GM23338 (cell line): Measurements from ENCODE around the gene NSL1. TPM values are rescaled to one million over a fixed set of nuclear protein-coding genes. Genes with fewer than 3 reads are reported as not detected.
A peak's percentile ranks its signal among the peaks of the same experiment; 100 is the strongest.

Source experiments
- ATAC-seq: fragments of 200-7000 bp; cut with Tn5 transposase; 3 replicates; pipeline ENCODE4 v1.9.1; 2020
- DNase-seq: peaks from one replicate; pipeline ENCODE4 v3.0.0-alpha.2; 2015; ENCODE audit warnings: low spot score
- H2AFZ ChIP-seq: fragments of 200-600 bp; sonication (generic); 2 replicates; pipeline ENCODE4 v1.8.0; 2016; ENCODE audit warnings: antibody characterized with exemption, mild to moderate bottlenecking, moderate library complexity
- H3F3A ChIP-seq: fragments of 200-600 bp; sonication (generic); replicated peaks from 2 replicates; pipeline ENCODE4 v1.8.0; 2017; ENCODE audit warnings: antibody characterized with exemption, mixed run types, low read depth
- H3K27ac ChIP-seq: fragments of 200-600 bp; sonication (generic); 2 replicates; pipeline ENCODE4 v1.6.1; 2016; ENCODE audit warnings: low read depth
- H3K27me3 ChIP-seq: fragments of 200-600 bp; sonication (generic); 2 replicates; pipeline ENCODE4 v1.8.0; 2016; ENCODE audit warnings: mild to moderate bottlenecking, mixed run types, moderate library complexity; ENCODE audit not compliant: insufficient read depth
- H3K36me3 ChIP-seq: fragments of 200-600 bp; sonication (generic); 2 replicates; pipeline ENCODE4 v1.8.0; 2016; ENCODE audit warnings: mild to moderate bottlenecking; ENCODE audit not compliant: insufficient read depth
- H3K4me1 ChIP-seq: fragments of 200-600 bp; sonication (generic); 2 replicates; pipeline ENCODE4 v1.8.0; 2016; ENCODE audit warnings: mild to moderate bottlenecking, moderate library complexity; ENCODE audit not compliant: insufficient read depth
- H3K4me2 ChIP-seq: fragments of 200-600 bp; sonication (generic); 2 replicates; pipeline ENCODE4 v1.7.1; 2017; ENCODE audit warnings: mixed run types
- H3K4me3 ChIP-seq: fragments of 200-600 bp; sonication (generic); 2 replicates; pipeline ENCODE4 v1.6.1; 2016; ENCODE audit warnings: mixed run types
- H3K79me2 ChIP-seq: fragments of 200-600 bp; sonication (generic); replicated peaks from 2 replicates; pipeline ENCODE4 v1.8.0; 2017; ENCODE audit warnings: mild to moderate bottlenecking; ENCODE audit not compliant: insufficient read depth
- H3K9me2 ChIP-seq: fragments of 200-600 bp; sonication (generic); 2 replicates; pipeline ENCODE4 v1.8.0; 2017; ENCODE audit not compliant: insufficient read depth
- H4K20me1 ChIP-seq: fragments of 200-600 bp; sonication (generic); replicated peaks from 2 replicates; pipeline ENCODE4 v1.8.0; 2017; ENCODE audit warnings: mild to moderate bottlenecking; ENCODE audit not compliant: insufficient read depth
- H3K27ac Mint-ChIP-seq: 2 replicates; pipeline ENCODE4 v1.8.0; 2020; ENCODE audit warnings: inconsistent platforms, mild to moderate bottlenecking, moderate library complexity, mixed read lengths
- H3K27me3 Mint-ChIP-seq: 3 replicates; pipeline ENCODE4 v1.8.0; 2022; ENCODE audit warnings: low read depth, mild to moderate bottlenecking, moderate library complexity, mixed read lengths, inconsistent platforms; ENCODE audit not compliant: insufficient read depth, poor library complexity
- H3K36me3 Mint-ChIP-seq: 3 replicates; pipeline ENCODE4 v1.8.0; 2021; ENCODE audit warnings: low read depth, mild to moderate bottlenecking, inconsistent platforms, moderate library complexity, mixed read lengths
- H3K4me1 Mint-ChIP-seq: 3 replicates; pipeline ENCODE4 v1.8.0; 2020; ENCODE audit warnings: mild to moderate bottlenecking, inconsistent platforms, mixed read lengths
- H3K4me3 Mint-ChIP-seq: 3 replicates; pipeline ENCODE4 v1.8.0; 2021; ENCODE audit warnings: moderate library complexity, mild to moderate bottlenecking, inconsistent platforms, mixed read lengths
- H3K9me3 Mint-ChIP-seq: 3 replicates; pipeline ENCODE4 v1.8.0; 2020; ENCODE audit warnings: moderate library complexity, mild to moderate bottlenecking, inconsistent platforms, mixed read lengths
- CREB1 ChIP-seq: fragments of 250-450 bp; sonication (Bioruptor Pico); IDR thresholded peaks from 2 replicates; pipeline ENCODE4 v1.5.0; 2020; ENCODE audit warnings: low read depth, mild to moderate bottlenecking, moderate library complexity
- EZH2phosphoT487 ChIP-seq: fragments of 200-600 bp; sonication (generic); IDR thresholded peaks from one replicate; pipeline ENCODE4 v1.8.1; 2018; ENCODE audit warnings: antibody characterized with exemption; ENCODE audit not compliant: unreplicated experiment
- JUNB ChIP-seq: IDR thresholded peaks from one replicate; pipeline ENCODE4 v1.6.1; 2016; ENCODE audit warnings: antibody characterized with exemption; ENCODE audit not compliant: unreplicated experiment
- NANOG ChIP-seq: IDR thresholded peaks from 2 replicates; pipeline ENCODE4 v1.6.1; 2016; ENCODE audit warnings: antibody characterized with exemption, borderline replicate concordance
- POLR2AphosphoS5 ChIP-seq: IDR thresholded peaks from 2 replicates; pipeline ENCODE4 v1.6.1; 2016; ENCODE audit warnings: antibody characterized with exemption, low read depth
- ZNF331 ChIP-seq: fragments of 250-450 bp; sonication (Bioruptor Pico); IDR thresholded peaks from 2 replicates; pipeline ENCODE4 v1.5.0; 2020; ENCODE audit warnings: low read depth, mild to moderate bottlenecking, moderate library complexity
- polyA plus RNA-seq: library from polyadenylated mRNA; unstranded; fragments of >200 nt; fragmentation: Nextera tagmentation; extraction: Ambion mirVana; gene quantifications from 2 replicates; pipeline ENCODE4 v1.2.1, GENCODE V29; 2016
- total RNA-seq: library from RNA; depleted of rRNA; stranded (reverse); fragments of >200 nt; shearing (Covaris generic); gene quantifications from 2 replicates; pipeline ENCODE4 v1.2.3, GENCODE V29; 2014
- TF ChIP-seq, protein P1 (sequence below): IDR thresholded peaks from 2 replicates; pipeline ENCODE4 v1.6.1; 2016; ENCODE audit warnings: antibody characterized with exemption
- TF ChIP-seq, protein P2 (sequence below): fragments of 250-450 bp; sonication (Bioruptor Pico); IDR thresholded peaks from 2 replicates; pipeline ENCODE4 v1.5.0; 2020; ENCODE audit warnings: mild to moderate bottlenecking, moderate library complexity
- TF ChIP-seq, protein P3 (sequence below), 2 experiments: fragments of 200-600 bp in 1 of 2; sonication (generic) in 1 of 2; conservative IDR thresholded peaks; 2 replicates each; pipeline versions ENCODE4 v1.5.1 to v1.6.1; 2016 to 2017; ENCODE audit warnings: antibody characterized with exemption in 2 of 2, low read depth in 2 of 2, mild to moderate bottlenecking in 2 of 2, moderate library complexity in 1 of 2

The NSL1 gene
- total and polyA plus RNA-seq, 2 experiments from 2014 or later, result 96.8 to 102 TPM

DNA sequence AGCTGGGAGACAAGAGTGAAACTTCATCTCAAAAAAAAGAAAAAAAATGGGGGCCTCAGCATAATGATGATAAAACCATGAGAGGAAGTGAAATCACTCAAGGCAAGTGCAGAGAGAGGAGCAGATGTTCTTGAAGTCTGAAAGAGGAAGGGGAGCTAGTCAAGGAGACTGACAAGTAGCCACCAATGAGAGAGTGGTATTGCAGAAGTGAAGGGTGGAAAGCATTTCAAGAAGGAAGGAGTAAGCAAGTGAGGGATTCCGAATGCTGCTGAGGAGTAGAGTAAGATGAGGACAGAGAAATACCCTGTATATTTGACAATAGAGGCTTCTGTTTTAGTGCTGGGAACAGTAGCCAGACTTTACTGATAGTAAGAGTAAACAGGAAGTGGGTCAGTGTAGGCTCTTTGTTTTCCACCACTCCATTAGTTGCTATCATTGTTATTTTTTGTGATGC, 3.0 kb upstream of the NSL1 start:
- H3K27ac Mint-ChIP-seq, result peak overlapping the region; percentile 9
- Histone ChIP-seq H3K36me3 (peaks cover 7% of the 10 kb centered on the region; the same call in 1 of the 2 replicates), H4K20me1 (no peaks in the 10 kb centered on the region; the same call in 1 of the 2 replicates), H3F3A (peaks cover 12% of the 10 kb centered on the region; the same call in 1 of the 2 replicates), H3K79me2 (peaks cover 20% of the 10 kb centered on the region), H2AFZ (no peak overlapping the region), H3K4me2 (no peak overlapping the region), H3K4me1 (peaks cover 17% of the 10 kb centered on the region), H3K4me3 (no peak overlapping the region), H3K27me3 (no peaks in the 10 kb centered on the region), H3K9me2 (no peaks in the 10 kb centered on the region), H3K27ac (0 out of 2 replicates have a peak overlapping the region, but pooled peaks have one; percentile 83)
- H3K27me3 Mint-ChIP-seq, result peaks cover 9% of the 10 kb centered on the region
- TF ChIP-seq POLR2AphosphoS5, result no peak
- no peak for TF ChIP-seq NANOG
- TF ChIP-seq ZNF331 (CRISPR knock-in tag), result no peak
- TF ChIP-seq, protein P1, sequence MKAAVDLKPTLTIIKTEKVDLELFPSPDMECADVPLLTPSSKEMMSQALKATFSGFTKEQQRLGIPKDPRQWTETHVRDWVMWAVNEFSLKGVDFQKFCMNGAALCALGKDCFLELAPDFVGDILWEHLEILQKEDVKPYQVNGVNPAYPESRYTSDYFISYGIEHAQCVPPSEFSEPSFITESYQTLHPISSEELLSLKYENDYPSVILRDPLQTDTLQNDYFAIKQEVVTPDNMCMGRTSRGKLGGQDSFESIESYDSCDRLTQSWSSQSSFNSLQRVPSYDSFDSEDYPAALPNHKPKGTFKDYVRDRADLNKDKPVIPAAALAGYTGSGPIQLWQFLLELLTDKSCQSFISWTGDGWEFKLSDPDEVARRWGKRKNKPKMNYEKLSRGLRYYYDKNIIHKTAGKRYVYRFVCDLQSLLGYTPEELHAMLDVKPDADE, result no peak
- TF ChIP-seq, protein P2, sequence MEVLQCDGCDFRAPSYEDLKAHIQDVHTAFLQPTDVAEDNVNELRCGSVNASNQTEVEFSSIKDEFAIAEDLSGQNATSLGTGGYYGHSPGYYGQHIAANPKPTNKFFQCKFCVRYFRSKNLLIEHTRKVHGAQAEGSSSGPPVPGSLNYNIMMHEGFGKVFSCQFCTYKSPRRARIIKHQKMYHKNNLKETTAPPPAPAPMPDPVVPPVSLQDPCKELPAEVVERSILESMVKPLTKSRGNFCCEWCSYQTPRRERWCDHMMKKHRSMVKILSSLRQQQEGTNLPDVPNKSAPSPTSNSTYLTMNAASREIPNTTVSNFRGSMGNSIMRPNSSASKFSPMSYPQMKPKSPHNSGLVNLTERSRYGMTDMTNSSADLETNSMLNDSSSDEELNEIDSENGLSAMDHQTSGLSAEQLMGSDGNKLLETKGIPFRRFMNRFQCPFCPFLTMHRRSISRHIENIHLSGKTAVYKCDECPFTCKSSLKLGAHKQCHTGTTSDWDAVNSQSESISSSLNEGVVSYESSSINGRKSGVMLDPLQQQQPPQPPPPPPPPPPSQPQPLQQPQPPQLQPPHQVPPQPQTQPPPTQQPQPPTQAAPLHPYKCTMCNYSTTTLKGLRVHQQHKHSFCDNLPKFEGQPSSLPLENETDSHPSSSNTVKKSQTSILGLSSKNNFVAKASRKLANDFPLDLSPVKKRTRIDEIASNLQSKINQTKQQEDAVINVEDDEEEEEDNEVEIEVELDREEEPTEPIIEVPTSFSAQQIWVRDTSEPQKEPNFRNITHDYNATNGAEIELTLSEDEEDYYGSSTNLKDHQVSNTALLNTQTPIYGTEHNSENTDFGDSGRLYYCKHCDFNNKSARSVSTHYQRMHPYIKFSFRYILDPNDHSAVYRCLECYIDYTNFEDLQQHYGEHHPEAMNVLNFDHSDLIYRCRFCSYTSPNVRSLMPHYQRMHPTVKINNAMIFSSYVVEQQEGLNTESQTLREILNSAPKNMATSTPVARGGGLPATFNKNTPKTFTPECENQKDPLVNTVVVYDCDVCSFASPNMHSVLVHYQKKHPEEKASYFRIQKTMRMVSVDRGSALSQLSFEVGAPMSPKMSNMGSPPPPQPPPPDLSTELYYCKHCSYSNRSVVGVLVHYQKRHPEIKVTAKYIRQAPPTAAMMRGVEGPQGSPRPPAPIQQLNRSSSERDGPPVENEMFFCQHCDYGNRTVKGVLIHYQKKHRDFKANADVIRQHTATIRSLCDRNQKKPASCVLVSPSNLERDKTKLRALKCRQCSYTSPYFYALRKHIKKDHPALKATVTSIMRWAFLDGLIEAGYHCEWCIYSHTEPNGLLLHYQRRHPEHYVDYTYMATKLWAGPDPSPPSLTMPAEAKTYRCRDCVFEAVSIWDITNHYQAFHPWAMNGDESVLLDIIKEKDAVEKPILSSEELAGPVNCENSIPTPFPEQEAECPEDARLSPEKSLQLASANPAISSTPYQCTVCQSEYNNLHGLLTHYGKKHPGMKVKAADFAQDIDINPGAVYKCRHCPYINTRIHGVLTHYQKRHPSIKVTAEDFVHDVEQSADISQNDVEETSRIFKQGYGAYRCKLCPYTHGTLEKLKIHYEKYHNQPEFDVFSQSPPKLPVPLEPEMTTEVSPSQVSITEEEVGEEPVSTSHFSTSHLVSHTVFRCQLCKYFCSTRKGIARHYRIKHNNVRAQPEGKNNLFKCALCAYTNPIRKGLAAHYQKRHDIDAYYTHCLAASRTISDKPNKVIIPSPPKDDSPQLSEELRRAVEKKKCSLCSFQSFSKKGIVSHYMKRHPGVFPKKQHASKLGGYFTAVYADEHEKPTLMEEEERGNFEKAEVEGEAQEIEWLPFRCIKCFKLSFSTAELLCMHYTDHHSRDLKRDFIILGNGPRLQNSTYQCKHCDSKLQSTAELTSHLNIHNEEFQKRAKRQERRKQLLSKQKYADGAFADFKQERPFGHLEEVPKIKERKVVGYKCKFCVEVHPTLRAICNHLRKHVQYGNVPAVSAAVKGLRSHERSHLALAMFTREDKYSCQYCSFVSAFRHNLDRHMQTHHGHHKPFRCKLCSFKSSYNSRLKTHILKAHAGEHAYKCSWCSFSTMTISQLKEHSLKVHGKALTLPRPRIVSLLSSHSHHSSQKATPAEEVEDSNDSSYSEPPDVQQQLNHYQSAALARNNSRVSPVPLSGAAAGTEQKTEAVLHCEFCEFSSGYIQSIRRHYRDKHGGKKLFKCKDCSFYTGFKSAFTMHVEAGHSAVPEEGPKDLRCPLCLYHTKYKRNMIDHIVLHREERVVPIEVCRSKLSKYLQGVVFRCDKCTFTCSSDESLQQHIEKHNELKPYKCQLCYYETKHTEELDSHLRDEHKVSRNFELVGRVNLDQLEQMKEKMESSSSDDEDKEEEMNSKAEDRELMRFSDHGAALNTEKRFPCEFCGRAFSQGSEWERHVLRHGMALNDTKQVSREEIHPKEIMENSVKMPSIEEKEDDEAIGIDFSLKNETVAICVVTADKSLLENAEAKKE (CRISPR knock-in tag), result no peak
- TF ChIP-seq CREB1 (CRISPR knock-in tag), result no peak
- TF ChIP-seq JUNB, result no peak
- TF ChIP-seq, protein P3, sequence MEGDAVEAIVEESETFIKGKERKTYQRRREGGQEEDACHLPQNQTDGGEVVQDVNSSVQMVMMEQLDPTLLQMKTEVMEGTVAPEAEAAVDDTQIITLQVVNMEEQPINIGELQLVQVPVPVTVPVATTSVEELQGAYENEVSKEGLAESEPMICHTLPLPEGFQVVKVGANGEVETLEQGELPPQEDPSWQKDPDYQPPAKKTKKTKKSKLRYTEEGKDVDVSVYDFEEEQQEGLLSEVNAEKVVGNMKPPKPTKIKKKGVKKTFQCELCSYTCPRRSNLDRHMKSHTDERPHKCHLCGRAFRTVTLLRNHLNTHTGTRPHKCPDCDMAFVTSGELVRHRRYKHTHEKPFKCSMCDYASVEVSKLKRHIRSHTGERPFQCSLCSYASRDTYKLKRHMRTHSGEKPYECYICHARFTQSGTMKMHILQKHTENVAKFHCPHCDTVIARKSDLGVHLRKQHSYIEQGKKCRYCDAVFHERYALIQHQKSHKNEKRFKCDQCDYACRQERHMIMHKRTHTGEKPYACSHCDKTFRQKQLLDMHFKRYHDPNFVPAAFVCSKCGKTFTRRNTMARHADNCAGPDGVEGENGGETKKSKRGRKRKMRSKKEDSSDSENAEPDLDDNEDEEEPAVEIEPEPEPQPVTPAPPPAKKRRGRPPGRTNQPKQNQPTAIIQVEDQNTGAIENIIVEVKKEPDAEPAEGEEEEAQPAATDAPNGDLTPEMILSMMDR (conservative IDR thresholded peaks at IDR 0.05; ENCODE audit: low read depth in 2 of 2), result no peak
- TF ChIP-seq EZH2phosphoT487, result no peak
- ATAC-seq, result no peak
- peaks cover 14% of the 10 kb centered on the region for H3K4me1 Mint-ChIP-seq
- H3K36me3 Mint-ChIP-seq, result peaks cover 22% of the 10 kb centered on the region; the same call in 2 of the 3 replicates
- H3K9me3 Mint-ChIP-seq, result no peaks in the 10 kb centered on the region; the same call in 1 of the 3 replicates
- no peak overlapping the region for H3K4me3 Mint-ChIP-seq
- no peak for DNase-seq
